IgD-negative memory B cell (primary cell): ENCODE results near the gene PHC3. TPM values are rescaled to one million over a fixed set of nuclear protein-coding genes. Genes with fewer than 3 reads are reported as not detected.

Experiments
- H3K27ac Mint-ChIP-seq, 3 donors: one replicate each; pipeline ENCODE4 v1.8.0; 2020 to 2022; ENCODE audit warnings: mild to moderate bottlenecking in 3 of 3, mixed read lengths in 3 of 3, moderate library complexity in 1 of 3
- H3K27me3 Mint-ChIP-seq: one replicate; pipeline ENCODE4 v1.8.0; 2021; ENCODE audit warnings: mixed read lengths
- H3K36me3 Mint-ChIP-seq: one replicate; pipeline ENCODE4 v1.8.0; 2020; ENCODE audit warnings: mild to moderate bottlenecking, mixed read lengths
- H3K4me1 Mint-ChIP-seq, 3 donors: one replicate each; pipeline ENCODE4 v1.8.0; 2020 to 2022; ENCODE audit warnings: mixed read lengths in 3 of 3, mild to moderate bottlenecking in 1 of 3
- H3K4me3 Mint-ChIP-seq, 4 donors: one replicate each; pipeline ENCODE4 v1.8.0; 2020 to 2022; ENCODE audit warnings: mild to moderate bottlenecking in 4 of 4, mixed read lengths in 4 of 4, moderate library complexity in 3 of 4
- H3K9me3 Mint-ChIP-seq, 3 donors: one replicate each; pipeline ENCODE4 v1.8.0; 2020 to 2021; ENCODE audit warnings: mixed read lengths in 3 of 3, mild to moderate bottlenecking in 1 of 3
- polyA plus RNA-seq: library from polyadenylated mRNA; unstranded; fragments of 300-500 nt; fragmentation: Illumina TruSeq; gene quantifications from one replicate; pipeline ENCODE4 v1.2.3, GENCODE V29; 2021

The PHC3 gene
- polyA plus RNA-seq, 1 donor from 2014 or later = 81.2 TPM

DNA sequence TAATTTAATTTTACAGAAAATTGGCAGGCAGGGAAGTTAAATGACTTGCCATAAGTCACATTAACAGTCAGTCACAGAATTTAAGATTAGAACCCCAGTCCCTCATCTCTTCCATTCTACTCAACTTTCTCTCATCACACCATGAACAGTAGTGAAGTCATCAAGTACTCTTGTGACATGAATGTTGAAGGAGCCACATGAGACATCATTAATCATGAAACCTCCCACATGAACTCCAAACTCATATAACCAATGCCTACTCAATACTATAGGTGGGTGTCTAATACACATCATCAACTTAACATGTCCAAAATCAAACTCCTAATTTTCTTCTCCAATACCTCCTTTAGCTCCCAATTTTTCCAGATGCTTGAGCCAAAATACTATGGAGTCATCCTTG, 19.5 kb downstream of the PHC3 start:
- Mint-ChIP-seq H3K27me3 (no peaks in the 10 kb centered on the region), H3K4me1 (peaks cover 30 to 47% (median 46%) of the 10 kb centered on the region in 3 donors), H3K36me3 (peaks cover 33% of the 10 kb centered on the region), H3K9me3 (peaks cover 0 to 3% (median 0%) of the 10 kb centered on the region in 3 donors), H3K27ac (peak overlapping the region; percentile 7 to 89 (median 17)), H3K4me3 (no peak overlapping the region)

DNA sequence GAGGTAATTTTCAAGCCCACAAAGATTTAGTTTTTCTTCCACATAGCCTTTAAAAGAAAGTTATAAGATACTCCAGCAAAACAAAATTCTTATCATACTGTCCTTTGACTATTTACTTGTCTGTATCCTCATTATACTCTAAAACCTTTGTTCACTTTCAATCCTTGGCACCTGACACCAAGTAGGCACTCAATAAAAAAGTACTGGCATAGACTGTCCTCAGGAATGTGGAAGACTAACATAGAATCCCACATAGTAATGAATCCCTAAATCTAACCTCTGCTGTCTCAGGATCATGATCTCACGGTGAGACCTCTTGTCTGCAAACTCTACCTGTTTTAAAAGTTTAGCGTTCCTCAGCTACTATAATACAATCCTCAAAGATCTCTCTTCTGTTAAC, 21.6 kb downstream of the PHC3 start:
- Mint-ChIP-seq H3K27me3 (no peaks in the 10 kb centered on the region), H3K4me3 (peak overlapping the region in 3 of 4 donors; percentile 1 to 41 (median 19)), H3K4me1 (peaks cover 35 to 54% (median 42%) of the 10 kb centered on the region in 3 donors), H3K36me3 (peaks cover 30% of the 10 kb centered on the region), H3K27ac (peak overlapping the region; percentile 34 to 91 (median 67)), H3K9me3 (peaks cover 0 to 3% (median 0%) of the 10 kb centered on the region in 3 donors)

DNA sequence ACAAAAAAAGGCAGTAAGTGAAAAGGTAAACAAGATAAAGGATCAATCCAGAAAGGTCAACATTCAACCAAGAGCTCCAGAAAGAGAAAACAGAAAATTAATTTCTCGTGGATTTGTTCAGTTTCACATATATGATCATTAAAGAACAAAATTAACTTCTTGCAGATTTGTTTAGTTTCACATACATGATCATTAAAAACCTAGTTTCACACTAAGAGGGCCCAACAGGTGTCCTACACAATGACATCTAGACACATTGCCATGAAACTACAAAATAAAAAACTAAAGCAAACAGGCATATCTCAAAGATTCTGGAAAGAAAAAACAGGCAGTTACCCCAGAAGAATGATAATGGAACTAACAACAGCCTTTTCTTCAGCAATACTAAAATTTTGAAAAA, 22.1 kb downstream of the PHC3 start:
- Mint-ChIP-seq H3K4me1 (peaks cover 35 to 54% (median 42%) of the 10 kb centered on the region in 3 donors), H3K9me3 (peaks cover 0 to 3% (median 0%) of the 10 kb centered on the region in 3 donors), H3K27me3 (no peaks in the 10 kb centered on the region), H3K36me3 (peaks cover 29% of the 10 kb centered on the region), H3K27ac (peak overlapping the region; percentile 34 to 91 (median 67)), H3K4me3 (peak overlapping the region in 2 of 4 donors; percentile 35 to 49)

DNA sequence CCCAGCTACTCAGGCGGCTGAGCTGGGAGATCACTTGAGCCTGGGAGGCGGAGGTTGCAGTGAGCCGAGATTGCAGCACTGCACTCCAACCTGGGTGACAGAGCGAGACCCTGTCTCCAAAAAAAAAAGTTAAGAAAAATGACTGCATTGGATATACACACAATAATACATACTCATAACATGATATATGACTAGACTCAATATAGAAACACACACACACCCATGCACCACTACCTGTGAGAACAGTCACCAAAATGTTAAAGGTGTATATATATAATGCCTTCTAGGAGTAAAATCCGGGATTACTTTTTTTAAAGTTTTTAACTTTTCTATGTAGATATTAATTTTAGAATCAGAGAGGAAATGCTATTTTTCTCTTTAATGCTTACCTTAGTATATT, 25.9 kb downstream of the PHC3 start:
- peaks cover 41 to 54% (median 44%) of the 10 kb centered on the region in 3 donors for H3K4me1 Mint-ChIP-seq
- peak overlapping the region; percentile 86 to 99 (median 96) for H3K27ac Mint-ChIP-seq
- no peaks in the 10 kb centered on the region for H3K27me3 Mint-ChIP-seq
- H3K9me3 Mint-ChIP-seq = peaks cover 0 to 3% (median 0%) of the 10 kb centered on the region in 3 donors
- peaks cover 26% of the 10 kb centered on the region for H3K36me3 Mint-ChIP-seq
- H3K4me3 Mint-ChIP-seq = peak overlapping the region in 2 of 4 donors; percentile 79 to 88

GRCh38 chr3:170154569-170155143, 26.9 kb downstream of the PHC3 start:
- Mint-ChIP-seq H3K4me3 (peak overlapping the region; percentile 63 to 88 (median 76)), H3K27ac (peak overlapping the region; percentile 86 to 99 (median 96)), H3K36me3 (peaks cover 17% of the 10 kb centered on the region), H3K27me3 (no peaks in the 10 kb centered on the region), H3K9me3 (peaks cover 0 to 3% (median 0%) of the 10 kb centered on the region in 3 donors), H3K4me1 (peaks cover 31 to 47% (median 44%) of the 10 kb centered on the region in 3 donors)

DNA sequence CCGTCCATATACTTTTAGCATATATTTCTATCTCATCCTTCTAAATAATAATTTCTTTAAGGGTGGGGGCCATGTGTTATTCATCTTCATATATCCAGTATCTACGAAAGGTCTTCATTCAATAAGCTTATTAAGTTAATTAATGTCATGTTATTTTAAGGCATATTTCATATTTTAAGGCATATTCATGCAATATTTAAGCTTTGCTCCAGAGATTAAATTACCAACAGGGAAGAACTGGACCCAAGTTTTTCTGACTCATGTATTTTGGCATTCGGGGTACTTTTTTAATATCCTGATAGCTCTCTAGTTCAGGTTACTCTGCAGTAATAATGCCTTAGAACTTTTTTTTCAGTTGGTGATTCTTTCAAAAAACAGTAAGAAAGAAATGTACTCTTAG, 27.4 kb downstream of the PHC3 start:
- H3K9me3 Mint-ChIP-seq = no peaks in the 10 kb centered on the region

GRCh38 chr3:170151536-170151935, 30.0 kb downstream of the PHC3 start:
- Mint-ChIP-seq H3K4me3 (peak overlapping the region in 1 of 4 donors; percentile 72), H3K36me3 (peaks cover 21% of the 10 kb centered on the region), H3K27me3 (no peaks in the 10 kb centered on the region), H3K9me3 (no peaks in the 10 kb centered on the region), H3K4me1 (peaks cover 31 to 44% (median 37%) of the 10 kb centered on the region in 3 donors), H3K27ac (peak overlapping the region in 2 of 3 donors; percentile 39 to 47)

More for the DNA sequence above, 27.4 kb downstream of the PHC3 start:
- no peaks in the 10 kb centered on the region for H3K27me3 Mint-ChIP-seq
- H3K36me3 Mint-ChIP-seq = peaks cover 16% of the 10 kb centered on the region
- H3K27ac Mint-ChIP-seq = peak overlapping the region; percentile 86 to 99 (median 96)
- peak overlapping the region in 3 of 4 donors; percentile 63 to 88 (median 79) for H3K4me3 Mint-ChIP-seq
- peaks cover 28 to 44% (median 40%) of the 10 kb centered on the region in 3 donors for H3K4me1 Mint-ChIP-seq

GRCh38 chr3:170149016-170149415, 32.5 kb downstream of the PHC3 start:
- H3K27ac Mint-ChIP-seq = no peak overlapping the region

DNA sequence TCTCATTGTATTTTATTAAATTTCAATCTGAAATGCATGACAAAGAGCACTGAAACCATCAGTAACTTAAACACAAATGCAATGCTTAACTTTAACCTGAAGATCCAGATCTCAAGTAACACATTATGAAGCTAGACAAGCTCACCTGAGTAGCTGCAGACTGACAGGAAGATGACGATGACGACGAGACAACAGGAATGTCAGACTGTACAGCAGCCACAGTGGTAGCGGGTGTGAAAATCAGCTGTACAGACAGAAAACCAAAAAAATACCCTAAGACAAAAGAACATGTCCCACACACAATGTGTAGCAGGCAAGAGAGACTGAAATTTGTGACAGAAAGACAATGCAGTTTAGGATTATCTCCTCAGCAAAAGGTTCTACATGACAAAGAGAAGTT, 36.3 kb downstream of the PHC3 start:
- Mint-ChIP-seq H3K27me3 (no peaks in the 10 kb centered on the region), H3K4me3 (peak overlapping the region in 2 of 4 donors; percentile 30 to 52), H3K36me3 (peaks cover 14% of the 10 kb centered on the region), H3K27ac (peak overlapping the region in 1 of 3 donors; percentile 77), H3K4me1 (peaks cover 16 to 24% (median 19%) of the 10 kb centered on the region in 3 donors), H3K9me3 (no peaks in the 10 kb centered on the region)

More at GRCh38 chr3:170149016-170149415, 32.5 kb downstream of the PHC3 start:
- Mint-ChIP-seq H3K4me1 (peaks cover 25 to 37% (median 31%) of the 10 kb centered on the region in 3 donors), H3K27me3 (no peaks in the 10 kb centered on the region), H3K36me3 (peaks cover 27% of the 10 kb centered on the region), H3K4me3 (no peak overlapping the region), H3K9me3 (no peaks in the 10 kb centered on the region)

DNA sequence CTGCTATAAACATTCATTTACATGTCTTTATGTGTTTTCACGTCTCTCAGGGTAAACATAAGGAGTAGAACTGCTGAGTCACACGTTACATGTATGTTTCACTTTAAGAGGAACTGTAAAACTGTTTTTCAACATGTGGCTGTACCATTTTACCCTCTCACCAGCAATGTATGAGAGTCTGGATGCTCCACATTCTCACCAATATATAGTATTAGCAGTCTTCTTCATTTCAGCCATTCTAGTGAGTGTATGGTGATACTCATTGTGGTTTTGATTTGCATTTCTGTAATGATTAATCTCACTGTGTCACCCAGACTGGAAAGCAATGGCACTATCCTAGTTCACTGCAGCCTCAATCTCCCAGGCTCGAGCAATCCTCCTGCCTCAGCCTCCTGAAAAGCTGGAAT, 37.1 kb downstream of the PHC3 start:
- H3K27me3 Mint-ChIP-seq = no peaks in the 10 kb centered on the region
- no peaks in the 10 kb centered on the region for H3K9me3 Mint-ChIP-seq
- H3K36me3 Mint-ChIP-seq = peaks cover 14% of the 10 kb centered on the region
- peak overlapping the region; percentile 5 to 39 (median 7) for H3K27ac Mint-ChIP-seq
- peak overlapping the region in 1 of 4 donors; percentile 3 for H3K4me3 Mint-ChIP-seq
- peaks cover 16 to 24% (median 21%) of the 10 kb centered on the region in 3 donors for H3K4me1 Mint-ChIP-seq

DNA sequence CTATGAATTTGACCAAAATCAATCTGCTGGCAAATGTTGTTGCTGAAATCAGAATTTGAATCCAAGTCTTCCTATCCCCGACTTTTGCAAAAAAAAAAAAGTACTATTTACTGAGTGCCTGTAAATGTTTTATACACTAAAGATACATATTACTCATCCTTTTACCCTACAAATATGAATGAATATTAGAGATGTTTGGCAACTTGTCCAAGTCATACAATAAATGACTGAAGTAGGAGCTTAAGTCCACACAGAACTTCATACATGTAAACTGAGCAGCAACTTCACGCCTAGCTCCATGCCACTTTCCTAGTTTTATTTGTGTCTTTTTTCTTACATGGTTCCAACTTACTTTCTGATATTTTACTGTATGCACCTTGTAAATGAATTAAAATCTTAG, 39.2 kb downstream of the PHC3 start:
- Mint-ChIP-seq H3K4me1 (peaks cover 21 to 22% (median 22%) of the 10 kb centered on the region in 3 donors), H3K9me3 (no peaks in the 10 kb centered on the region), H3K36me3 (peaks cover 9% of the 10 kb centered on the region), H3K4me3 (no peak overlapping the region), H3K27ac (no peak overlapping the region), H3K27me3 (no peaks in the 10 kb centered on the region)

DNA sequence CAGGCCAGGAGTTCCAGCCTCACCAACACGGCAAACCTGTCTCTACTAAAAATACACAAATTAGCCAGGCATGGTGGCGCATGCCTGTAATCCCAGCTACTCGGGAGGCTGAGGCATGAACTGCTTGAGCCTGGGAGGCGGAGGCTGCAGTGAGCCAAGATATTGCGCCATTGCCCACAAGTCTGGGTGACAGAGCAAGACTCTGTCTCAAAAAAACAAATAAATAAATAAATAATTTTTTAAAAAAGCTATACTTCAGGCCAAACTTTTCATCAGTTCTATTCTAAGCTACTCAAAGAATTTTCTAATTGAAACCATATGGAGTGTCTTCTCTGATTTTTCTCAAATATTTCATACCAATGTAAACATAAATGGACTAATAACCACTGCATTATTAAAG, 43.5 kb downstream of the PHC3 start:
- no peak overlapping the region for H3K27ac Mint-ChIP-seq
- H3K27me3 Mint-ChIP-seq = no peaks in the 10 kb centered on the region
- peaks cover 21% of the 10 kb centered on the region for H3K36me3 Mint-ChIP-seq
- H3K4me1 Mint-ChIP-seq = peaks cover 11 to 24% (median 17%) of the 10 kb centered on the region in 3 donors
- no peaks in the 10 kb centered on the region for H3K9me3 Mint-ChIP-seq
- no peak overlapping the region for H3K4me3 Mint-ChIP-seq

- Mint-ChIP-seq H3K9me3 (no peaks in the 10 kb centered on the region), H3K4me3 (no peak overlapping the region), H3K27me3 (no peaks in the 10 kb centered on the region), H3K27ac (no peak overlapping the region), H3K4me1 (peaks cover 18 to 28% (median 23%) of the 10 kb centered on the region in 3 donors), H3K36me3 (peaks cover 18% of the 10 kb centered on the region)
Observed at GRCh38 chr3:170132335-170132734, 49.2 kb downstream of the PHC3 start.

DNA sequence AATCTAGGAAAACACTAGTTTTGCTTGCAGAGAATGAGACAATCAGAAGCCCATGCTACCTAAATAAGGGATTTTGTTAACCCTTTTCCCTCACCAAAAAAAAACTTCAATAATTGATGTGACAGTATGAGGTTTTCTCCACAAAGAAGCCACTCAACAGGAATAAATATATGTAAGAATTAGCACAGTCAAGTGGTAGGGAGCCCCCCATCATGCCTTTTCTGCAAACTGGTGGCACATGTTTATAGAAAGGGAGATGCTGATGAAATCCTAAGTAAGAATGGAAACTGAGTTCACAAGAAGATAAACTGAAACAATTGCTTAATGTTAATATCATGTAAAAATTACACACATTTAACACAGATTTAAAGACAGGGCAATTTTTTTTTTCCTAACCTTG, 51.0 kb downstream of the PHC3 start:
- Mint-ChIP-seq H3K4me3 (no peak overlapping the region), H3K9me3 (no peaks in the 10 kb centered on the region), H3K4me1 (peaks cover 16 to 28% (median 22%) of the 10 kb centered on the region in 3 donors), H3K27me3 (no peaks in the 10 kb centered on the region), H3K36me3 (peaks cover 17% of the 10 kb centered on the region), H3K27ac (peak overlapping the region in 1 of 3 donors; percentile 47)

- Mint-ChIP-seq H3K36me3 (peaks cover 7% of the 10 kb centered on the region), H3K9me3 (no peaks in the 10 kb centered on the region), H3K4me1 (peaks cover 15 to 25% (median 20%) of the 10 kb centered on the region in 3 donors), H3K4me3 (peak overlapping the region; percentile 1 to 59 (median 19)), H3K27me3 (no peaks in the 10 kb centered on the region), H3K27ac (peak overlapping the region; percentile 33 to 83 (median 61))
Observed at GRCh38 chr3:170128977-170129431, 52.5 kb downstream of the PHC3 start.
